ENCODE results near the gene NIPAL3. TPM values are rescaled to one million over a fixed set of nuclear protein-coding genes. Genes with fewer than 3 reads are reported as not detected.

NIPAL3 gene
- total RNA-seq (2014; rRNA removed; shearing (Covaris generic)), result 71.5 and 78.4 TPM in 2 replicates
- polyA plus RNA-seq (2016; fragmentation: Nextera tagmentation; extraction: Ambion mirVana), result 55.9 and 59.5 TPM in 2 replicates

DNA sequence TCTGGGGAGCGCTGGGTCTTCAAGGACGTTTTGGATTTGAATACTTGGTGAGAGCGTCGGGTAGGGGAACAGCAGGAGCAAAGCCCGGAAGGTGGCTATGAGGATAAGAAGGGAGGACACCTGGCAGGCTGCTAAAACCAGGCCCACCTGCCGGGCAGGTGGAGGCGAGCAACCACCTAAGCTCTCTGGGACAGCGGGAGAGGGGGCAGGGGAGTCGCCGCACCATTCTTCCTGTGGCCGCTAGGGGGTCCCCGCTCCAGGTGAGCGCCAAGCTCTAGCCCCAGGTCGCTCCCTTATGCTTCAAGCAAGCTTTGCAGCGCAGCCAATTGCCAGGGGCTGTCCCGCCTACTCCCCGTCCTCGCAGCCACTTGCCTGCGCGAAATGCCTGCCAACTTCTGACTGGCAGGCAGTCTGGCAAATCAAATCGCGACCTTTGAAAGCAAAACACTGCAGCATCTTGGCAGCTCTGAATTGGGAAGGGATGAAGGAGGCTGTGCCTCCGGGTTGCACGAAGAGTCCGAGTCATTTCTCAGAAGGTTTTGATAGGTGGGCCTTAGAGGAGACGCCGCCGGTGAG lies at the start of gene NIPAL3:
TSS of gene NIPAL3 (plus strand) at position 469 of the 576 bp plus-strand sequence. CDS start 3,746 bp downstream, outside the sequence.
- no peaks in the 10 kb centered on the region for H4K20me1 ChIP-seq (ENCODE audit: insufficient read depth)
- DNase-seq, result peak; percentile 98
- peak within 1 kb of the TSS; percentile 92 for H3K4me3 ChIP-seq
- peaks cover 24% of the 10 kb centered on the region for H3K79me2 ChIP-seq (ENCODE audit: insufficient read depth)
- H3K4me2 ChIP-seq (ENCODE audit: unreplicated experiment), result peak within 1 kb of the TSS; percentile 86
- TF ChIP-seq EZH2 (IDR thresholded peaks at IDR 0.05; ENCODE audit: insufficient read depth, poor library complexity, severe bottlenecking) (no peak), EZH2phosphoT487 (IDR thresholded peaks at IDR 0.05; ENCODE audit: insufficient read depth, low read depth) (no peak)
- H3K9me3 ChIP-seq (ENCODE audit: low read depth), result no peaks in the 10 kb centered on the region
- no peaks in the 10 kb centered on the region for H3K27me3 ChIP-seq (replicated peaks; ENCODE audit: insufficient read depth)
- H3K9ac ChIP-seq, result peak within 1 kb of the TSS; percentile 81
- H3K36me3 ChIP-seq (ENCODE audit: low read depth), result no peaks in the 10 kb centered on the region
- H2AFZ ChIP-seq, result peak within 1 kb of the TSS; percentile 85
- in situ Hi-C loops (cut with MboI), result no loop called here
- peaks cover 55% of the 10 kb centered on the region for H3F3A ChIP-seq (ENCODE audit: insufficient read depth)
- H3K27ac ChIP-seq, result peak within 1 kb of the TSS; percentile 88
- peaks cover 55% of the 10 kb centered on the region for H3K4me1 ChIP-seq (ENCODE audit: insufficient read depth)
- 3 to 6% methylated on average over 27 to 28 of the region's 28 CpGs for WGBS, 2 experiments (ENCODE audit: low coverage in 1 of 2, low lambda C conversion rate in 2 of 2, missing lambda C conversion rate in 2 of 2)
- no peaks in the 10 kb centered on the region for H3K9me2 ChIP-seq (ENCODE audit: insufficient read depth)

GRCh38 chr1:24366707-24367106 lies 48.9 kb upstream of the NIPAL3 start:
- Histone ChIP-seq H3K4me1 (ENCODE audit: insufficient read depth) (peaks cover 36% of the 10 kb centered on the region), H2AFZ (no peak overlapping the region), H3K27ac (no peak overlapping the region), H3K79me2 (ENCODE audit: insufficient read depth) (no peaks in the 10 kb centered on the region), H3K27me3 (replicated peaks; ENCODE audit: insufficient read depth) (no peaks in the 10 kb centered on the region), H4K20me1 (ENCODE audit: insufficient read depth) (no peaks in the 10 kb centered on the region), H3K4me2 (ENCODE audit: unreplicated experiment) (no peak overlapping the region), H3K9me2 (ENCODE audit: insufficient read depth) (no peaks in the 10 kb centered on the region), H3K9me3 (ENCODE audit: low read depth) (no peaks in the 10 kb centered on the region), H3K9ac (no peak overlapping the region), H3K36me3 (ENCODE audit: low read depth) (no peaks in the 10 kb centered on the region), H3K4me3 (no peak overlapping the region), H3F3A (ENCODE audit: insufficient read depth) (peaks cover 41% of the 10 kb centered on the region)
- 98% methylated on average over 9 of the region's 9 CpGs for WGBS, 2 experiments (ENCODE audit: low coverage in 1 of 2, low lambda C conversion rate in 2 of 2, missing lambda C conversion rate in 2 of 2)
- DNase-seq, result no peak
- TF ChIP-seq EZH2 (IDR thresholded peaks at IDR 0.05; ENCODE audit: insufficient read depth, poor library complexity, severe bottlenecking), result no peak
- TF ChIP-seq EZH2phosphoT487 (IDR thresholded peaks at IDR 0.05; ENCODE audit: insufficient read depth, low read depth), result no peak
- in situ Hi-C loops (cut with MboI), result no loop called here

DNA sequence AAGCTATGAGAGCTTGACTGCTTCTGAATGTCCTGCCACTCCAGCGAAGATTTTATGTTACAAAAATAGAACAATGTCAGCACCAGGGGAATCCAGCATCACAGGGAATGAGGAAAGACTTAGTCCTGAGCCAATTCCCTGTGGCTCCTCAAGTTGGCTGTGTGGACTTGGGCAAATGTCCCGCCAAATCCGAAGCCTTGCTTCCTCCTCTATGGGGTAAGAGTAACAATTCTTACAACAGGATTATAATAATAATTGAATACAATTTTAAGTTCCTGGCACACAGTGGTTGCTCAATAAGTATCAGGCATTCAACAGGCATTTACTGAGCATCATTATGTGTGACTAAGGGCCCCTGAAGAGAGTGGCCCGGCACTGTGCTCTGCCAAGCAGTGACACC lies 46.4 kb upstream of the NIPAL3 start:
- no peaks in the 10 kb centered on the region for H3K27me3 ChIP-seq (replicated peaks; ENCODE audit: insufficient read depth)
- TF ChIP-seq EZH2phosphoT487 (IDR thresholded peaks at IDR 0.05; ENCODE audit: insufficient read depth, low read depth) (no peak), EZH2 (IDR thresholded peaks at IDR 0.05; ENCODE audit: insufficient read depth, poor library complexity, severe bottlenecking) (no peak)

DNA sequence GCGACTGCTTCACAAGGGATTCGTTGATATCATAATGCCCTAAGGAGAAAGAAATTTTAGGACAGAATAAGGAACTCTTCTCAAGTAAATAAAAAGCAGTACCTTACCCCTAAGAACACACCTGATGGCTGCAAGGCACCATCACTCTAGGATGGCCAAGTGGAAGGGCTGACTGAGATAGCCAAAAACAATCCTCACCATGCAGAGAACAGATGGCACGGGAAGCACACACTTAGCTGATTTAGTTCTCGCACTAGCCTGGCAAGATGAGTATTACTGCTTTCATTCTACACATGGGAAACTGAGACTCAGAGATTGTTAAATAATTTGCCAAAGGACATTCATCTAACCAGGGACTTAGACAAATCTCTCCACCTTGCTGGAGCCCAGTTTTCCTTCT lies 45.8 kb upstream of the NIPAL3 start:
- peak overlapping the region; percentile 40 for H3K27ac ChIP-seq
- no peak overlapping the region for H3K4me3 ChIP-seq
- WGBS, 2 experiments (ENCODE audit: low coverage in 1 of 2, low lambda C conversion rate in 2 of 2, missing lambda C conversion rate in 2 of 2), result 74 to 77% methylated on average over 4 of the region's 4 CpGs
- no peaks in the 10 kb centered on the region for H3K79me2 ChIP-seq (ENCODE audit: insufficient read depth)
- no peaks in the 10 kb centered on the region for H3K36me3 ChIP-seq (ENCODE audit: low read depth)
- H3K9me2 ChIP-seq (ENCODE audit: insufficient read depth), result no peaks in the 10 kb centered on the region
- TF ChIP-seq EZH2phosphoT487 (IDR thresholded peaks at IDR 0.05; ENCODE audit: insufficient read depth, low read depth) (no peak), EZH2 (IDR thresholded peaks at IDR 0.05; ENCODE audit: insufficient read depth, poor library complexity, severe bottlenecking) (no peak)
- DNase-seq, result no peak
- H3K9ac ChIP-seq, result no peak overlapping the region
- no peaks in the 10 kb centered on the region for H3K9me3 ChIP-seq (ENCODE audit: low read depth)
- in situ Hi-C loops (cut with MboI), result no loop called here
- no peaks in the 10 kb centered on the region for H3K27me3 ChIP-seq (replicated peaks; ENCODE audit: insufficient read depth)
- no peaks in the 10 kb centered on the region for H4K20me1 ChIP-seq (ENCODE audit: insufficient read depth)
- peaks cover 19% of the 10 kb centered on the region for H3K4me1 ChIP-seq (ENCODE audit: insufficient read depth)
- no peak overlapping the region for H2AFZ ChIP-seq
- H3F3A ChIP-seq (ENCODE audit: insufficient read depth), result peaks cover 16% of the 10 kb centered on the region
- H3K4me2 ChIP-seq (ENCODE audit: unreplicated experiment), result no peak overlapping the region

More for the DNA sequence above, 46.4 kb upstream of the NIPAL3 start:
- no peaks in the 10 kb centered on the region for H4K20me1 ChIP-seq (ENCODE audit: insufficient read depth)
- H3K4me3 ChIP-seq, result no peak overlapping the region
- no peaks in the 10 kb centered on the region for H3K9me3 ChIP-seq (ENCODE audit: low read depth)
- H2AFZ ChIP-seq, result no peak overlapping the region
- in situ Hi-C loops (cut with MboI), result no loop called here
- no peaks in the 10 kb centered on the region for H3K79me2 ChIP-seq (ENCODE audit: insufficient read depth)
- peaks cover 22% of the 10 kb centered on the region for H3F3A ChIP-seq (ENCODE audit: insufficient read depth)
- peaks cover 25% of the 10 kb centered on the region for H3K4me1 ChIP-seq (ENCODE audit: insufficient read depth)
- H3K4me2 ChIP-seq (ENCODE audit: unreplicated experiment), result no peak overlapping the region
- peak; percentile 78 for DNase-seq
- H3K27ac ChIP-seq, result peak overlapping the region; percentile 40
- 24 to 27% methylated on average over 4 of the region's 4 CpGs for WGBS, 2 experiments (ENCODE audit: low coverage in 1 of 2, low lambda C conversion rate in 2 of 2, missing lambda C conversion rate in 2 of 2)
- no peak overlapping the region; the same call in 1 of the 2 replicates for H3K9ac ChIP-seq
- no peaks in the 10 kb centered on the region for H3K36me3 ChIP-seq (ENCODE audit: low read depth)
- H3K9me2 ChIP-seq (ENCODE audit: insufficient read depth), result no peaks in the 10 kb centered on the region

All from GM23248 (cell line).